ENCODE measurements around the gene EGFR. TPM values are rescaled to one million over a fixed set of nuclear protein-coding genes. Genes with fewer than 3 reads are reported as not detected.

EGFR gene
- total RNA-seq, 1 donor from 2014 or later, result 23.4 TPM

DNA sequence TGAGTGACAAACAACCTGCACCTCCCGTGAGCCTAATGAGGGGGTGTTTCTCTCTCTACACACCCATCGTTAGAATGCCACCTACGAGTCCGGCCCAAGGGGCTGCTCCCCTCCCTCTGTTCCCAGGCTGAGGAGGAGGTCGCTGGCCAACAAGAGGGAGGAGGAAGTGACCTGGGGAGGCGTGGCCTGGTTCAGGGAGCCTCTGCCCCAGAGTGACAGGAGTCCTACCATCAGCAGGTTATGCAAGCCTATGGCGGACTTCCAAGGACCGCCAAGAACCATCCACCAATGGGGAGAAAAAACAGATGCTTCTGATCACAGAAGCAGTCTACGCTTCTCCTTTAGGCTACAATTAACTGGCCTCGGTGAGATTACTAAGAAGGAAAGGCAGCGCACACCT is 12.3 kb upstream of the EGFR start:
- no peak for DNase-seq (ENCODE audit: low spot score)

DNA sequence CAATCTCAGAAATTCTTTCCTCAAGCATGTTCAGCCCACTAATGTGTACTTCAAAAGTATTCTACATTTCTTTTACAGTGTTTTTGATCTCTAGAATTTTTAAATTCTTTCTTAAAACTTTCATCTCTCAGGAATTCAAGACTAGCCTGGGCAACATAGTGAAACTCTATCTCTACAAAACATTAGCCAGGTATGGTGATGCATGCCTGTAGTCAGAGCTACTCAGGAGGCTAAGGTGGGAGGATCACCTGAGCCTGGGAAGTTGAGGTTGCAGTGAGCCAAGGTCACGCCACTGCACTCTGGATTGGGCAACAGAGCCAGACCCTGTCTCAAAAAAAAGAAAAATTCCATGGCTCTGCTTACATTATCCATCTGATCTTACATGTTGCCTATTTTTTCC is 5.0 kb upstream of the EGFR start:
- no peak for DNase-seq (ENCODE audit: low spot score)

DNA sequence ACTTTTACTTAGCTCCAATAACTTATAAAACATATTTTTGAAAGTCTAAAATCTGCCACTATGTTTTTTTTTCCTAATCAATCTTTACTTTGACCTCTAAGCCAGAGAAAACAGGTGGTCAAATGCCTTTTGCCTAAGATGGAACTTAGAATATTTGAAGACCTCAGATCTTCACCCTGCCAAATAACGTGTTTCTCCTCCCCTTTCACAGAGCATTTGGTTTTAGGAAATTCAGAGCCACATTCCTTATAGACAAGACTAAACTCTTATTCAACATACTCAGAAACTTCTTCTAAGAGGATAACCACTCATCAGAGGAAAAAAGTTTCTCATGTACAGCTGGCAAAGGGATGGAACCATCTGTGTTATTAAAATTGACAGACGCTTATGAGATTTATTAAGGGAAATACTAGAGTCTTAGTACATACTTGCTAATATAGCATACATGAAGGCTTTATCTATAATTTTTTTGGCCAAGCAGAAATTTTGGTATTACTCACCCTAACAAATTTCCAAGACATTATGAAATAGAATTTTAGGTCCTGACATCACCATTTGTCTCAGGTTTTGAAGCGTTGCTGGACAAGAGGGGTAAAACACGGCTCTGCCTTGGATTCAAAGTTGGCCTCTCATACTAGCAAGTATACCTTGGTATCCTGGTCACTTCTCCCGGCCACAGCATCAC is 2.6 kb upstream of the EGFR start:
- DNase-seq (ENCODE audit: low spot score), result no peak

DNA sequence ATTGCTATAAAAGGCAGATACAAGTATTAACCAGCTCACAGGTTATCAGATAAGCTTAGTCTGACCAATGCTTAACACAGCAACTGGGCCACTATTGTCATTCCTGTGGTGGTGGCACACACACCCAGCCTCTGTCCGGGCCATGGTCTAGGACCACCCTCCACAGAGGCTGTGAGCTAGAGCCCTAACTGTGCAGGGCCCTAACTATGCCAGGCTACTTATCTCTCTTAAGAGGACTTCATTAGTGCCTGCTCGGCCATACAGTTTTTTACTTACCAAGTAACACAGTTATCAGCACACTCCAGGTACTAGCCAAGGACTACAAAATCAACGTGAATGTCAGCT is 2.1 kb upstream of the EGFR start:
- DNase-seq (ENCODE audit: low spot score), result no peak

DNA sequence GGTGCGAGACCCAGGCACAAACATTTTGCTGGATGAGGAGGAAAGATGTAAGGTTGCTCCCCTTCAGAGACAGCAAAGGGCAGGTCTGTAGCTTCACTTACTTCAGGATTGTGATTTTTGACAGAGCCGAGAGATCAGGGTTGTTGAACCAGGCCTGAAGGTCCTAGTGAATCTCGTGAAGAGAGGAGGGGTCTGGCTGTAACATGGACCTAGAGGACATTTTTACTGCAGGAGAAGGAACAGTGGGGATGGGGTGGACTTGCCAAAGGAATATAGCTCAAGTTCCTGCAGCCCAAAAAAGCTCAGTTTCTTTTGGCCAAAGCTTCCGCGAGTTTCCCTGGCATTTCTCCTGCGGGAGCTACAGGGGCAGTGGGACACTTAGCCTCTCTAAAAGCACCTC is 976 bp upstream of the EGFR start:
- no peak for DNase-seq (ENCODE audit: low spot score)

DNA sequence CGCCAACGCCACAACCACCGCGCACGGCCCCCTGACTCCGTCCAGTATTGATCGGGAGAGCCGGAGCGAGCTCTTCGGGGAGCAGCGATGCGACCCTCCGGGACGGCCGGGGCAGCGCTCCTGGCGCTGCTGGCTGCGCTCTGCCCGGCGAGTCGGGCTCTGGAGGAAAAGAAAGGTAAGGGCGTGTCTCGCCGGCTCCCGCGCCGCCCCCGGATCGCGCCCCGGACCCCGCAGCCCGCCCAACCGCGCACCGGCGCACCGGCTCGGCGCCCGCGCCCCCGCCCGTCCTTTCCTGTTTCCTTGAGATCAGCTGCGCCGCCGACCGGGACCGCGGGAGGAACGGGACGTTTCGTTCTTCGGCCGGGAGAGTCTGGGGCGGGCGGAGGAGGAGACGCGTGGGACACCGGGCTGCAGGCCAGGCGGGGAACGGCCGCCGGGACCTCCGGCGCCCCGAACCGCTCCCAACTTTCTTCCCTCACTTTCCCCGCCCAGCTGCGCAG is 424 bp downstream of the EGFR start:
- peak; percentile 30 for DNase-seq (ENCODE audit: low spot score)

DNA sequence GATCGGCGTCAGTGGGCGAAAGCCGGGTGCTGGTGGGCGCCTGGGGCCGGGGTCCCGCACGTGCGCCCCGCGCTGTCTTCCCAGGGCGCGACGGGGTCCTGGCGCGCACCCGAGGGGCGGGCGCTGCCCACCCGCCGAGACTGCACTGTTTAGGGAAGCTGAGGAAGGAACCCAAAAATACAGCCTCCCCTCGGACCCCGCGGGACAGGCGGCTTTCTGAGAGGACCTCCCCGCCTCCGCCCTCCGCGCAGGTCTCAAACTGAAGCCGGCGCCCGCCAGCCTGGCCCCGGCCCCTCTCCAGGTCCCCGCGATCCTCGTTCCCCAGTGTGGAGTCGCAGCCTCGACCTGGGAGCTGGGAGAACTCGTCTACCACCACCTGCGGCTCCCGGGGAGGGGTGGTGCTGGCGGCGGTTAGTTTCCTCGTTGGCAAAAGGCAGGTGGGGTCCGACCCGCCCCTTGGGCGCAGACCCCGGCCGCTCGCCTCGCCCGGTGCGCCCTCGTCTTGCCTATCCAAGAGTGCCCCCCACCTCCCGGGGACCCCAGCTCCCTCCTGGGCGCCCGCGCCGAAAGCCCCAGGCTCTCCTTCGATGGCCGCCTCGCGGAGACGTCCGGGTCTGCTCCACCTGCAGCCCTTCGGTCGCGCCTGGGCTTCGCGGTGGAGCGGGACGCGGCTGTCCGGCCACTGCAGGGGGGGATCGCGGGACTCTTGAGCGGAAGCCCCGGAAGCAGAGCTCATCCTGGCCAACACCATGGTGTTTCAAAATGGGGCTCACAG is 1.1 kb downstream of the EGFR start:
- no peak for DNase-seq (ENCODE audit: low spot score)

DNA sequence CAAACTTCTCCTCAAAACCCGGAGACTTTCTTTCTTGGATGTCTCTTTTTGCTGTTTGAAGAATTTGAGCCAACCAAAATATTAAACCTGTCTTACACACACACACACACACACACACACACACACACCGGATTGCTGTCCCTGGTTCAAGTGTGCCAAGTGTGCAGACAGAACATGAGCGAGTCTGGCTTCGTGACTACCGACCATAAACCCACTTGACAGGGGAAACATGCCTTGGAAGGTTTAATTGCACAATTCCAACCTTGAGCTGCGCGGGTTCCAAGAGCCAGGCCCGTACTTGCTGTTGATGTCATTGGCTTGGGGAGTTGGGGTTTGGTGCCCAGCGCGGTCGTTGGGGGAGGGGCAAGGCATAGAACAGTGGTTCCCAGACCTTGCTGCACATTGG is 1.7 kb downstream of the EGFR start:
- DNase-seq (ENCODE audit: low spot score), result no peak

DNA sequence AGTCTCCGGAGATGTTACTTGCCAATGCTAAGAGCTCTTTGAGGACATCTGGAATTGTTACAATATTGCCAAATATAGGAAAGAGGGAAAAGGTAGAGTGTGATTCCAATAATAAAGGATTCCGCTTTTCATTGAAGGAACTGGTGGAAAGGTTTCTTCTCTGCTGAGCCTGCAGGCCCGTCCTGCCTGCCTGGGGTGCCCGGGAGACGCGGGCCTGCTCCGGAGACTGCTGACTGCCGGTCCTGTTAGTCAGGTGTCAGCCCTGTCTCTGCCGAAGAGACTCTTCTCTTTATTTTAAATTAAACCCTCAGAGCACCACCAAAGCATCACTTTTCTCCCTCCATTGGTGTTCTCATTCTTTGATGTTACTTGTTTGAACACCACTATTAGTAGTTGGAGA is 2.2 kb downstream of the EGFR start:
- no peak for DNase-seq (ENCODE audit: low spot score)

DNA sequence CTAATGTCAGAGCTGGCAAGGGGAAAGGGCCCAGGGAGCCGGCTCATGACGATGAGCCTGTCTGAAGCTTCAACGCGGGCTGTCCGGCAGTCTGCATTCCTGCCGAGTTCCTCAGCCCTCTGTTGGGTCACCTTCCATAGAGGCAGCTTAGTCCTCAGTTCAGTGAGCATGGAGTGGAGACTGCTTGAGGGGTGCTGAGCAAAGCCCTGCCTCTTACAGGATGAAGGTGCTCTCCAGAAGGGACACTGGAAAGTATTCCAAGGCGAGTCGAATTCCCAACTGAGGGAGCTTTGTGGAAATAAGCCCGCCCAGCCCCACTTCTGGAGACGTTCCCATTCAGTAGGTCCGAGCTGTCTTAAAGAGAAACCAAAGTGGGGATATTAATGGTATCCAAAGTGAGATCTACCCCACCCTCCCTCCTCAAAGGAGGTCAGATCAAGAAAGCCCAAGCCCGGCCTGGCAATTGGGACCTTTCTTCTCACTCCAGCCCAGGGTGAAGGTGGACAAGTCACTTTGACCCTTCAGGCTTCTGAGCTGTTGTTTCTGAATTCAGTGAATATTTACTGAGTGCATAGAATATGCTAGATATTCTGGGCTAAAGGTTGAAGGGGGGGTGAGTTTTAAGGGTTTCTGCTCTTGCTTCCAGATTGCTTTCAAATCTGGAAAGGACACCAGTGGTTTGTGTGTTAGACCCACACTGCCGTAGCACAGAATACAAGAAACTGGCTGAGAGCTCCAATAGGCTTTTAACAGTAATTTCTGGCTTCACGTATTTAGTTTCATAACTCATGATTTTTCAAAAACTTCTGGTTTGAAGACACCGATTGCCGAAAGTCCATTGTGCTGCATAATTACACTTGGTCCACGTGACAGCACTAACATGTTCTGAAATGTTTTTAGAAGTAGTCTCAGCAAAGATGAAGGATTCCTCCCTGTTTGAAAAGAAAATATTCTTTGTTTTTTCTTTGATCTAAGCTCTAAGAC is 3.5 kb downstream of the EGFR start:
- DNase-seq (ENCODE audit: low spot score), result no peak

DNA sequence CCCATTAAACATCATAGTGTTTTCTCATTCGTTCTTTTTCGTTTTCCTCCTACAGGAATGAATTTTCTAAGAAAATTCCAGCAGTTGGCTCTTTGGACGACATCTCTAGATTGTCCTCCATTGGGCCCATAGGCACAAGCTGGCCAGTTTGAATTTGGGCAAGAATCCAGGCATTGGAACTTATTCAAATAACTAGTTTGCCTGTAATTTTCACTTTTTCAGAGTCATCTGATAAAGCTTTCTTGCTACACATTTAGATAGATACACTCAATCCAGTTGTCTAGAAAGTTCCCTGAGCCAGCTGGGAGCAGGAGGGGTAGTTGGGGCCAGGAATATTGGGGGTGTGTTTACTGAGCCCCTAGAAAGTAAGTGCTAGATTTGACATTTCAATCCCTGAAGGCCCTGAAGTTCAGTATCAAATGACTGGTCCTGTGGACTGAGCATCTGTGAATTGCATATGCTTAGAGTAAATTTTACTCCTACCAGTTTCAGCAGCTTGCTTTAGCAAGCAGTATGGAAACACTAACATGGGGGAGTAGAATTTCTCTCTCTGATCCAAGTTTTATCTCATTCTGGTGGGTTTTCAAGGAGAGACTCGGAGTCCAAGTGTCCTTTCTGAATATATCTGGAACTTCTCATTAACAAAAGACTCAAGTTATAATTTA is 5.2 kb downstream of the EGFR start:
- DNase-seq (ENCODE audit: low spot score), result no peak

DNA sequence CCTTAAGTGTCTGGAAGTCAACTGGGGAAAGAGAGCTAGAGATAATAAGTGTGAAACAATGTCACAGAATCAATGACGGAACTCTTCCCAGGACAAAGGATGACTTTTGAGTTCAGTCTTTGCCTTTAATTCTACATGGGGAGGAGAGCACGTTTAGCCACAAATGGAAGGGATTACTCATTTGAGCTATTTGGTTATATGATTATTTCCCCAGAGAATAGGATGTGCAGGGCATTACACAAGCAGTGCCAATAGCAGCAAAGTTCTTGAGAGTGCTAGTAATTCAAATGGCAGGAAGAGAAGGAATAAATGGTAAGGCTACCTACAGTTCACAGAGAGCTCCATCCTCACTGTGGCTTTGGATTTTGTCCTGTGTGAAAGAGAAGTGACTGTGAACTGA is 6.0 kb downstream of the EGFR start:
- no peak for DNase-seq (ENCODE audit: low spot score)

DNA sequence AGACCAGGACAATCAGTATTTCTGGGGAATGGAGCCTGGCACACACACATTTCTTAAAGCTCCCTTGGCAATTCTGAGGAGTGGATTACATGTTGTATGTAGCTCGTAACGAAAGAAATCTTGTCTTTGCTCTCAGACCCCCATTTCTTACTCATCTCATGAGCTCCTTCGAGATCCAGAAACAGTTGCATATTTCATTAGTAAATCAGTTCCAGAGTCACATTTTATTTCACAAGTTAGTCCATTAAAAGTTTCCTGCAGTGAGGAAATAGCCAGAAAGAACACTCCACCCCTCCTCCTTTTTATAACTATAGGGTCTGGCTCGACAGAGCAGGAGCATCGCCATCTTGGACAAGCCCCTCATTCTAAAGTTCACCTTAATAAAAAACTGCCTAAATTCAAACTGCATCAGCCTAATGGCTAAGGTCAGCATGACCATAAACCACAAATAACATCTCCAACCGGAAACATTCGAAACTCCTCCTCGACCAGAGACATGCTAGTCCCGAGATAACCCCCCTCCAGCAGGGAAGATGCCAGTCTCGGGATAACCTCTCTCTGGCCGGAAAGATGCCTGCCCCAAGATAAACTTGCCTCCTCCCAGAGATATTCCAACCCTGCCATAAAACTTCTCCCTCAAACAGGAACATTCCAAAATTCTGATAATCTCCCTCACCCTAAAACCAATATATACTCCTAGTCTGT is 7.4 kb downstream of the EGFR start:
- no peak for DNase-seq (ENCODE audit: low spot score)

DNA sequence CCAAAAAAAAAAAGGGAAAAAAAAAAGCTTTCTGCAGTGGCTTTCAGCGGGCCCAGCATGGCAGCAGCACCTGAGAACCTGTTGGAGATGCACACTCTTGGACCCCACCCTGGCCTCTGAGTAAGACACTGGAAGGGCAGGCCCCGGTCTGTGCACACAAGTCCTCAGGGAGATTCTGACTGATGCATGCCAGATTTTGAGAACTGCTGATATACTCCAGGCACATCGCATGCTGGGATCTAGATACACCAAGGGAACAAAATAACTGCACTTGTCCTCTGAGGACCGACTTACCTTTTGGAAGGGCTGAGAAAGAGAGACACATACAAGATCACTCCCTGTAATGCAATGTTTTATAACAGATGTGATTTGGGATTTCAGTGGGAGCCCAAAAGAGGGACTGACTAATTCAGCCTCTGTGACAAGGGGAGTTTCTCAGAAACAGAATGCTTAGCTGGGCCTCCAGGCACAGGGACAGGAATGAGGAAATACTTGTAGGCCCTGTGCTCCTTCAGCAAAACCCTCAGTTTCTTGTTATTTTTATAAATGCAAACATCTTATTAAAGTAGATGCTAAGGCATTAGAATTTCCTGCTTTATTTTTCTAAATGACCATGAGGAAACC is 8.2 kb downstream of the EGFR start:
- DNase-seq (ENCODE audit: low spot score), result peak; percentile 79

DNA sequence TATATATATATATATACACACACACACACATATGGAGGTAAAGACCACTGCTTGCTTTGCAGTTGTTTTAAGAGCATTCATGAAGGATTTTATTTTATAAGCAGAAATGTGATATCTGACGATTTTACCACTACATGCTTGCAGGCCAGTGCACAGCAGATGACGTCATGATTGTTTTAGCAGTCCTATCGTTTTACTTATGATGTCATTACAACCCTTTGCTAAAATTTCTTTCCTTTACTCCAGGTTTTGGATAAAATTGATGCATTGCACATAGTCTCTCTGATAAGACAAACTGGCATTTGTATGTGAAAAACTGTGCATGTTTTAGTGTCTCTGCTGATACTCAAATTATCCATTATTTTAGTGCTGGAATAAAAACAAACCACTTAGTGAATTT is 9.2 kb downstream of the EGFR start:
- DNase-seq (ENCODE audit: low spot score), result no peak

DNA sequence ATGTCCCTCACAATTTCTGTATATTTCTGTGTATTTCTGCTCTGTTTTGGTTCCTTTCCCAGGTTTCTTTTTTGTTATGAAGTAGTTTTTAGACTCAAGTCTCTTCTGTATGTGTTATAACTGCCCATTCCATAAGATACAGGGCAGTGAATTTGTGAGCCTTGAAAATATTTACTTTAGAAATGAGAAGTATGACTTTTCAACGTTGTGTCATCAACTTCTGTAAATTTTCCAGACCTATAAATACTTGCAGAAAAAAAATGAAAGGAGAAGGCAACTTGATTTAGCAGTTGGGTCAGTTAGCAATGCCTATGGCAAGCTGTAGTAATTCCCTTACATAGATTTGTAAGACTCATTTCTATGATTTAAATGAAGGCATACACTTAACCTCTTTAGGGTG is 11.5 kb downstream of the EGFR start:
- DNase-seq (ENCODE audit: low spot score), result no peak

DNA sequence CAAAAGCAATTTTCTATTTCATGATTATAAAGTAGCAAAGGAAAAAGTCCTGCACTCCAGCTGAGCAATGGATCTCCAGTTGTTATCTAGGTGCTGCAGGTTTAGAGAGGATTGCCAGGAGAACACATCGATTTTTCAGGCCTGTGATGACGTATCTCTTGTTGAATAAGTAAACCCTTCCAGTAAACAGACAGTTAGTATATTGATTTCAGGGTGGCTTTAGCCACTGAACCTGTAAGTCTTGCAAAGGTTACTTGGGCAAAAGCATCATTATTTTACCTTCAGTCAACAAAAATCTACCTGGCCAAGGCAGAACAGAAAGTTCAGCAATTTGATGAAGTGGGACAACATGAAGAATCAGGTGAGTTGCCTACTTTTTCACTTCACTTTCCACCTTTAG is 12.3 kb downstream of the EGFR start:
- DNase-seq (ENCODE audit: low spot score), result no peak

DNA sequence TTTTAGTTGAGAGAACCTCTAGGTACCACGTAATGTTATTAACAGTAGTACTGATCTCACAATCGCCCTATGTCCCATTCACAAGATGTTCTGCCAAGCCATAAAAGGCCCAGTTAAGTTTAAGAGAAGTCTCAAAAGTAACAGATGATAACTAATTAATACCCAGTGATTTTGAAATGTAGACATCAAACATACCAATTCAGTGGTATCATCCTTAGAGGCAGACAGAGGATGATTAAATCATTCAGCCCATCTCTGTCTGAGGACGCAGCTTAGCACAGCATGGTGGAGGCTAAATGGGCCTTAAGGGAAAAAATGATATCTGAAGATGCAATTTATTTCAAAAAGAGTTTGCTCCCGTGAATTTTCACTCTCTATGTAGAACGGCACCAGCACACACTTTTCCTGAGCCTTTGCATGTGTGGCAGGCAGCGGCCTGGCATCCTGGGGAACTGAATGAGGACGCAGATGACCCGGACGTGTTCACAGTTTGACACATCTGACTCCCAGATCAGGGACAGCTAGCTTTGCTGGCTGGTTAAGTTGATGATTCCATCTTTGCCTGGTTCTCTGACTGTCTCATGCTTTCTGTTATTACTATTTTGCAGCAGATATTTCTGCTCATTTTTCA is 13.4 kb downstream of the EGFR start:
- DNase-seq (ENCODE audit: low spot score), result no peak

DNA sequence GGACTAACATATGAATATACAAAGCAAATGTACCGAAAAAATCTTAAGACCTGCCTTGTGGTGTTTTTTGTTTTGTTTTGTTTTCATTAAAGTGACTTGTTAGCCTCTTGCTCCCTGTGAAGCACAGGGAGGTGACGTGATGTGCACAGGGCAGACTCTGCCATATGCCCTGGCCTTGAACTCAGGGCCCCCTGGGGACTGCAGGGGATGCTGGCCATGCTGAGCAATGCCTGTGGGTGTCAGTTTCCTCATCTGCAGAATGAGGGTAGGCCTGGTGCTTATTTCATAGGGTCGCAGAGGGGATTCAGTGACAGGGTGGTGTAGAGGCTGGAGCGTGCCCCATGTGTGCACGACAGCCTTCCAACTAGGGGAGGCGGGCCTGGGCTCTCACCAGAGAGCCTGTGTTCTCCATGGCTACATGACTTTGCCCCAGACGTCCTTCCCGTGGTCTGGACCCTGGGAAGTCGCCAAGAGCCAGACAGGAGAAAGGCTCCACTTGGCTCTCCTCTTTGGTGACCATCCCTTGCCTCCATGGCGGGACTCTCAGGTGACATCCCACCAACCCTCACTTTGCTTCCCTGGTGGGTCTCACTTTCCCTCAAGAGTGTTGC is 14.5 kb downstream of the EGFR start:
- no peak for DNase-seq (ENCODE audit: low spot score)

DNA sequence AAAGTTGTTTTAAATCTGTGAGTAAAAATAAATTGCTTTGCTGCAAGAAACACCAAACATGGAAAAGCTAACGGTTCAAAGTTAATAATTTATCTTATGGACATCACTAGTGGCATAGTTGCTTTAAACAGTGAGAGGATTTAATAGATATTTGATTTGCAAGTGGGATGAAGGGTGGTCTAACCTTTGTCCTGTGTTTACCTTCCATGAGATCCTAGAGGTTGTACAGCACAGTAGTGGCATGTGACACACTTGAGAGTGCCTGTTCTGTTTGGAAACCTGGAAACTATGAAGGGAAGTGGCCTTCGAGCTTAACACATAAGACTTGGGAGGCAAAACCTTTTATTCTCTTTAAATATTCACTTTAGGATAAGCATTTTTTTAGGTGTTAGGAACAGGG is 16.0 kb downstream of the EGFR start:
- DNase-seq (ENCODE audit: low spot score), result no peak
